ENCODE results near the gene ANXA5. TPM values are rescaled to one million over a fixed set of nuclear protein-coding genes. Genes with fewer than 3 reads are reported as not detected.

Gene ANXA5
- total RNA-seq, result 100 to 1,000 TPM in 2 of 4 donors, 10 to 100 TPM in 2; 78.1 to 137 (median 94.2) TPM

DNA sequence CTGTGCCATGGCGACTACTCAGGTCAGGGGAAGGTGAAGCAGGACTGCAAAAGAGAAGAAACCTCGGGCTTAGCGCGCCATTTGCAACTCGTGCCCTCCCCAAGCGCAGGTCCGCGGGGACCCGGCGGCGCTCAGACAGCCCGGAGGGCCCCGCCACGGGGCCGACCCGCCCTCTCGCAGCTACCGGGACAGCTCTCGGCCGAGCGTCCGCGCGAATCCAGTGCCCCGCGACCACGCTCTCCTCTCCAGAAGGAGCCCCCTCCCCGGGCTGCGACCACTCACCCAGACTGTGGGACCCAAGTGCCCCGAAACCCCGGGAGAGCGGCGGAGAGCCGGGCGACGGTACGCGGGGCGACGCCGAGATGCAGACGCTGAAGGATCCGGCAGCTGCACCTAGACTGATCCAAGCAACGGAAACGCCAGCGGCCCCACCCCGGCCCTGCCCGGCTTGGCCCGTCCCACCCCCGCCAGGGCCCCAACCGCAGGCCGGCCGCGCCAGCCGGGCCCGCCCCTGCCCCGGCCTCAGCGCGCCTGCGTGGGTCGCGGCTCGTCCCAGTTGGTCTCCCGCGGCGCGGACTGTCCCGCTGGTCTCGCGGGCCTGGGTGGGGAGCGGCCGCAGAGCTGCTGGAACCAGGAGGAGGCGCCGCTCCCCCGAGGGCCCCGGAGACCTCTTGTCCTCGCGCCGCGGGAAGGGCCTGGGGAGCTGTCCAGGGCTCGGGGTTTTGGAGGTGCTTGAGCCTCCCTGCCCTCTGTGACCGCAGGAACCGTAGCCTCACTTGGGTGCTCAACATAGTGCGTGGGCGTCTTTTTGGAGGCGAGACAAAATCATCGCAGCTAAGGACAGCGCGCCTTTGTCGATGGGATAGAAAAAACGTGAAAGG, at the start of gene ANXA5:
Gene ANXA5 (minus strand): TSS at position 400 of the 881 bp plus-strand sequence. CDS start 391 bp downstream, at position 9.
- intact Hi-C loops (cut with DNase I; ENCODE audit: low total_unique reads), result no loop called here
- DNase-seq (ENCODE audit: low spot score in 2 of 2), result peak; percentile 75 to 97
- no peak for TF ChIP-seq CTCF (IDR thresholded peaks at IDR 0.05)
- no peak for TF ChIP-seq POLR2A (IDR thresholded peaks at IDR 0.05)
- H3K4me3 ChIP-seq (ENCODE audit: low read depth, poor library complexity, severe bottlenecking), result peak within 1 kb of the TSS; percentile 97
- WGBS, 2 donors, result 0 to 1% methylated on average over 37 to 42 of the region's 91 CpGs

DNA sequence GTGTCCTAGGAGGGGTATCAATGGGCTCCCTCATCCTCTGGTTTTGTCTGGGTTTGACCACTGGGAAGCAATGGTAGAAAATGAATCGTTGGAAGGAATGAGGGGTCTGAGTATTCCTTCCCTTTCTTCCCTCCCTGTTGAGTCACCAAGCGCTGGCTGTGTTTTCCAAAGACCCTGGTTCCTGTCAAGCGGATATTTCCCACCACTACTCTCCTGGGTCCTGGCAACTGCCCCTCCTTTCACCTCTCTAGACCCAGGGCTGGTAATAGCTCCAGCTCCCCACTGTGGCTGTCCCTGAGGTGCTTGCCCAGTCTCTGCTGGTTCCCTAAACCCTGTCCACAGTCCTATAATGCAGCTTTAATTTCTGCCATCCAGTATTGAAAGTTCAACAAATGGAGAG, 46.0 kb upstream of the ANXA5 start:
- no peak overlapping the region for H3K4me3 ChIP-seq (ENCODE audit: low read depth, poor library complexity, severe bottlenecking)
- no peak for DNase-seq (ENCODE audit: low spot score in 2 of 2)
- 78 to 79% methylated on average over 3 of the region's 3 CpGs for WGBS, 2 donors
- TF ChIP-seq POLR2A (IDR thresholded peaks at IDR 0.05) (no peak), CTCF (IDR thresholded peaks at IDR 0.05) (no peak)
- intact Hi-C loops (cut with DNase I; ENCODE audit: low total_unique reads), result no loop called here

DNA sequence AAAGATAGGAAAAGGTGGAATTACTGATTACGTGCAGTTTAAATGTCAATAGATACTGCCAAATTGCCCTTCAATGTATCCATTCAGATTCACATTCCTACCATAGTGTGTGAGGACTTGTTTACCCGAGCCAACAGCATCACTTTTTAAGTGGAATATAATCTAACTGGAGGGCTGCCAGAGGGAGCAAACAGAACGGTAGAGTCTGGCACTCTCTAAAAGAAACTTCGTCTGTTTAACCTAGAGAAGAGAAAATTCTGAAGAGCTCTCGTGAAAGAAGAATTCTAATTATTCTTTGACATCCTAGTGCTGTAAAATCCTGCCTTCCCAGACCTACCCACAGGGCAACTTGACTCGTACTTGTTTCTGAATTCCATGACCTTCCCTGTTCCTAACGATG, 45.0 kb upstream of the ANXA5 start:
- no peak for DNase-seq (ENCODE audit: low spot score in 2 of 2)
- WGBS, 2 donors, result 37 to 44% methylated on average over 7 of the region's 7 CpGs
- intact Hi-C loops (cut with DNase I; ENCODE audit: low total_unique reads), result no loop called here
- H3K4me3 ChIP-seq (ENCODE audit: low read depth, poor library complexity, severe bottlenecking), result no peak overlapping the region
- TF ChIP-seq POLR2A (IDR thresholded peaks at IDR 0.05) (no peak), CTCF (IDR thresholded peaks at IDR 0.05) (no peak)

GRCh38 chr4:121740796-121741409, 44.1 kb upstream of the ANXA5 start:
- H3K4me3 ChIP-seq (ENCODE audit: low read depth, poor library complexity, severe bottlenecking), result no peak overlapping the region
- no peak for DNase-seq (ENCODE audit: low spot score in 2 of 2)
- TF ChIP-seq CTCF (IDR thresholded peaks at IDR 0.05) (no peak), POLR2A (IDR thresholded peaks at IDR 0.05) (no peak)
- WGBS, 2 donors, result 81 to 87% methylated on average over 12 of the region's 12 CpGs
- intact Hi-C loops (cut with DNase I; ENCODE audit: low total_unique reads), result no loop called here

GRCh38 chr4:121739575-121739974, 42.8 kb upstream of the ANXA5 start:
- TF ChIP-seq CTCF (IDR thresholded peaks at IDR 0.05) (no peak), POLR2A (IDR thresholded peaks at IDR 0.05) (no peak)
- no peak overlapping the region for H3K4me3 ChIP-seq (ENCODE audit: low read depth, poor library complexity, severe bottlenecking)
- no peak for DNase-seq (ENCODE audit: low spot score in 2 of 2)
- WGBS, 2 donors, result 70 to 76% methylated on average over 2 of the region's 2 CpGs
- intact Hi-C loops (cut with DNase I; ENCODE audit: low total_unique reads), result no loop called here
